HG02678 (cell line): ENCODE measurements around the gene PLEKHF1.

Experiments
- ATAC-seq: cut with Tn5 transposase; IDR thresholded peaks from one replicate; pipeline ENCODE4 v1.9.1; 2021; ENCODE audit warnings: mild to moderate bottlenecking, moderate library complexity; ENCODE audit not compliant: unreplicated experiment

PLEKHF1 gene

GRCh38 chr19:29724746-29725145 is 59.5 kb downstream of the PLEKHF1 start:
- no peak for ATAC-seq
